ENCODE data around the gene SERF2. TPM values are rescaled to one million over a fixed set of nuclear protein-coding genes. Genes with fewer than 3 reads are reported as not detected.
"Not testable (repeated sequence)": the region's sequence is repeated elsewhere in the genome, so short reads cannot be mapped to it uniquely, and the experiment has no call there.

The SERF2 gene
- total RNA-seq, 1 donor from 2014 or later, result 1,014 TPM

- DNase-seq, result no peak
- ATAC-seq, result no peak
- intact Hi-C loops (cut with micrococcal nuclease), result no loop called here
Measured at GRCh38 chr15:43826029-43826507, 33.9 kb downstream of the SERF2 start.

GRCh38 chr15:43826508-43827341 lies 34.6 kb downstream of the SERF2 start, which contains the start of gene WDR76:
Gene WDR76 (plus strand): TSS chr15:43827002. CDS start chr15:43827033, 31 bp downstream.
- intact Hi-C loops (cut with micrococcal nuclease), result no loop called here
- peak; percentile 88 for DNase-seq
- peak; percentile 83 for ATAC-seq

GRCh38 chr15:43828061-43828657 lies 36.0 kb downstream of the SERF2 start:
- DNase-seq (no peak), ATAC-seq (no peak)

GRCh38 chr15:43829951-43830540 lies 37.9 kb downstream of the SERF2 start:
- intact Hi-C loops (cut with micrococcal nuclease); DNase-seq; ATAC-seq: not testable (repeated sequence)

More at GRCh38 chr15:43828061-43828657, 36.0 kb downstream of the SERF2 start:
- intact Hi-C loops (cut with micrococcal nuclease), result no loop called here

GRCh38 chr15:43830691-43831275 lies 38.7 kb downstream of the SERF2 start:
- intact Hi-C loops (cut with micrococcal nuclease); ATAC-seq; DNase-seq: not testable (repeated sequence)

GRCh38 chr15:43831519-43832052 lies 39.5 kb downstream of the SERF2 start:
- ATAC-seq; DNase-seq; intact Hi-C loops (cut with micrococcal nuclease): not testable (repeated sequence)

GRCh38 chr15:43832485-43832884 lies 40.4 kb downstream of the SERF2 start:
- intact Hi-C loops (cut with micrococcal nuclease); ATAC-seq: not testable (repeated sequence)

GRCh38 chr15:43845421-43845820 lies 53.3 kb downstream of the SERF2 start:
- ATAC-seq (no peak), DNase-seq (no peak)
- intact Hi-C loops (cut with micrococcal nuclease), result no loop called here

More at GRCh38 chr15:43832485-43832884, 40.4 kb downstream of the SERF2 start:
- DNase-seq, result not testable (repeated sequence)

Small RNAs within 50 kb of the gene (microRNA-seq; reads per million reads assigned to microRNA genes)
- not detected for gene MIR1282 (ENCODE audit: borderline number of aligned reads)

Other genes with a start within 250 kb of the SERF2 start
- 11.3 TPM for gene PPIP5K1, start 202.1 kb upstream of the SERF2 start, total RNA-seq
- 0.25 TPM for gene CKMT1B, start 198.3 kb upstream of the SERF2 start, total RNA-seq
- gene STRC, start 173.5 kb upstream of the SERF2 start, total RNA-seq, result not detected
- 0.82 TPM for gene CATSPER2, start 143.5 kb upstream of the SERF2 start, total RNA-seq
- 0.22 TPM for gene CKMT1A, start 98.5 kb upstream of the SERF2 start, total RNA-seq
- 152 TPM for gene PDIA3, start 45.9 kb upstream of the SERF2 start, total RNA-seq
- 1.3 TPM for gene ELL3, start 15.4 kb upstream of the SERF2 start, total RNA-seq
- gene SERINC4, start 7.9 kb downstream of the SERF2 start, total RNA-seq, result not detected
- gene HYPK, start 8.3 kb downstream of the SERF2 start, total RNA-seq, result 12.3 TPM
- 19.3 TPM for gene MFAP1, start 32.4 kb downstream of the SERF2 start, total RNA-seq
- 1.5 TPM for gene WDR76, start 34.7 kb downstream of the SERF2 start, total RNA-seq